GM21423 (cell line): Measurements from ENCODE around the gene CDH20.

Experiments used
- ATAC-seq: cut with Tn5 transposase; IDR thresholded peaks from one replicate; pipeline ENCODE4 v1.9.1; 2021; ENCODE audit warnings: mild to moderate bottlenecking, moderate library complexity; ENCODE audit not compliant: unreplicated experiment

Gene CDH20

DNA sequence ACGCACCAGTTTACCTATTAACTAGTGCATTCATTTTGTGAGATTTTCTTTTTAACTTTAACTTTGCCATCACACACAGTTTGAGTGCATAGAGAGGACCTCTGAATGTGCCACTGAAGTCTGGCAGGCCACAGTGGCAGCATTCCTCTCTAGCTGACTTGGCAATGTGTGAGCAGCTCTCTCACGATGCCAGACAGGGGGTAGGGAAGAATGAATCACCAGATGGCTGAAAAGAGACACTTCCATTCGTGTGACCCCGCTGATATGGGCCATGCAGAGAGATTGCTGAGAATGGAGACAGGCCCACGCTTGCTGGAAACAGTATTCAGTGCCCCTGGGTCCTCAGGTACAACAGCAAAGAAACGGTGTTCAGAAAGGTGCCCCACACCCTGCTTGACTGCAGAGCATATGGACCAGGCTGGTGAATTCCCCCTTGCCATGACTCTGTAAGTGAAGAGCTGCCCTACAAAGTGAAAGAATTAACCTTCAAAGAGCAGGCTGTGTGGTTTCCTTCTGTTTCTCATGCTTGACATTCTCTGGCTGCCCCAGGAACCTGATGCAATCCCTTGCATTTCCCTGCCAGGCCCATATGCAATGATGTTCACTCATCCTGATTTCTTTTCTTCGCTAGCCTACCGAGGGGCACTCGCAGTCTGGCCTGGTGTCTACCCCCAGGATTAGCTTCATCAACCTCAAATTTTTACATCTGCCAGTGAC lies 236.1 kb downstream of the CDH20 start:
- ATAC-seq, result no peak

- ATAC-seq, result no peak
Observed at GRCh38 chr18:61570070-61570469, 236.8 kb downstream of the CDH20 start.

DNA sequence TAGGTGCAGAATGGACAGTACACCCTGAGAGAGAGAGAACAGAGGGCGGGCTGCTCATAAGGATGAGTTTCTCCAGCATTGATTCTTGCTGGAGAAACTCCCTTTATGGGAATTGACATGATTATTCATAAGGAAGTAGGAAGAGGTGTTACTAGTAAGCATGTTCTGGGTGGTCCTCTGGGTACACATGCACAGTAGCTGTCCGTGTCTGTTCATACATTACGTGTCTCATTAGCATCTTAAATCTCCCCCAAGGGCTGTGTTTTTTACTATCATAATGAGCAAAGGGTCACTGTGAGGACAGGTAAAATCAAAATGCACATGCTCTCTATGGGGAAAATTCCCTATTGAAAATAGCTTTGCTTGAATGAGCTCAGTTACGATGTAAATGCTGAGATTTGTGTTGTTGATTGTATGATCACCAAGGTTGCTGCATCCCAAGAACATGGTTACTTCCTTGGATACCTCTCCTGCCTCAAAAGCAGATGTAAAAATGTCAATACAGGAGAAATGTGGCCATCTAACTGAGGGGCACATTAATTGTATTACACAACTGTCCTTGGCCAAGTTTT lies 238.9 kb downstream of the CDH20 start:
- ATAC-seq, result no peak

GRCh38 chr18:61572871-61573270 lies 239.6 kb downstream of the CDH20 start:
- ATAC-seq, result no peak

GRCh38 chr18:61574665-61575064 lies 241.4 kb downstream of the CDH20 start:
- ATAC-seq, result no peak

GRCh38 chr18:61575419-61575818 lies 242.2 kb downstream of the CDH20 start:
- ATAC-seq, result no peak

DNA sequence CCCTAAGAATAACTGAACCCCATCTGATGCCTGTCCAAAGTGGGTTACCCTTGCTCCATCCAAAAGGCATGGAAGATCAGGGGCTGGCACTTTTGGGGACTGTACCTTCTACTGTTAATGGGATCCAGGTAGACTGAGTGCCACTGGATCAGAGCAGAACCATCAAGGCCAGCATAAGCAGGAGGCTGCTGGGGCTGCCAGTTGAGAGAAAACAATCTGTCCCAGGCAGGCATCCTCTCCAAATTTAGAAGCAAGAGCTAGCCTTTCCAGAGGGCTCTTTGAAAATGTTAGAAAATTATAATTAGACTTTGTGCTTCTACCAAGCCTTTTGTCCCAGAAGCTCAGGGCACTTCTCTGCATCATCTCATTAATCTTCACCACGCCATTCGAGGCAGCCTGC lies 245.6 kb downstream of the CDH20 start:
- no peak for ATAC-seq

- ATAC-seq, result no peak
Observed at GRCh38 chr18:61579581-61579980, 246.4 kb downstream of the CDH20 start.

GRCh38 chr18:61580046-61580445 lies 246.8 kb downstream of the CDH20 start:
- no peak for ATAC-seq

DNA sequence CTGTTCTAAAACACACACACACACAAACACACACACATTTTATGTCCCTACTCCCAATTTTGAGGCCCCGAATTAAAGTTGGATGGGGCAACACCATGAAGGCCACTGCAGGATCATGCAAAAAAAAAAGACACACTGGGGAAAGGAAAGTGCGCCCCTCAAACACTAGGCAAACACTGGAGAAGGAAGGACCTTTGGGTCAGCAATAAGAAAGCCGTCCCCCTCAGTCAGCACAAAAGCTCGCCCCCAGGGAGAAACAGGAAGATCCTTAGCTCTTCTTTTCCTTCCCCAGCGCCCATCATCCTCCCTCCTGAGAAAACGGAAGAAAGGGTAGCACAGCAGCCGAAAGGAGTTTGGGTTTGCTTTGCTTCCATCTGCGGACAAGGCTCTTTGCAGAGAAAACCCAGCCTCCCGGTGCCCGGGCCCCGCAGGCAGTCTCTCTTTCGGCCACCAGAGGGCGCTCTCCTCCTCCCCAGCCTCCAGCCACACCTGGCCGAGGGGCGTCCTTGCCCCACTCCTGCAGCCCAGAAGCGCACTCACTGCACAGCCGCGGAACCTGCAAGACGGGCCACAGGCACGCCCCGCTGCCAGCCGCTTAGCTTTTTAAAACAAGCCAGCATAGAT lies 248.5 kb downstream of the CDH20 start:
- ATAC-seq, result peak; percentile 90

GRCh38 chr18:61582202-61582710 lies 249.0 kb downstream of the CDH20 start:
- ATAC-seq, result no peak

DNA sequence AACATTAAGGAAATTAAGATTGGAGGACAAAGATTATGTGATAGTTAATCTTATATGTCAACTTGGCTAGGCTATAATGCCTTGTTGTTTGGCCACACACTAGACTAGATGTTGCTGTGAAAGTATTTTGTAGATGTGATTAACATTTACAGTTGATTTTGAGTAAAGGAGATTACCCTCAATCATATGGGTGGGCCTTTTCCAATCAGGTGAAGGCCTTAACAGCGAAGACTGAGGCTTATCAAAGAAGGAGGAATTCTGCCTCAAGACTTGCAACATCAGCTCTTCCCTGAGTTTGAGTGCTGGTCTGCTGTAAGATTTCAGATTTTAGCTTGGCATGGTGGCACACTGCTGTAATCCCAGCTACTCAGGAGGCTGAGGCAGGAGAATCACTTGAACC lies 250.3 kb downstream of the CDH20 start:
- no peak for ATAC-seq

- no peak for ATAC-seq
Observed at GRCh38 chr18:61587865-61588264, 254.6 kb downstream of the CDH20 start.

- no peak for ATAC-seq
Observed at GRCh38 chr18:61589053-61589723, 256.0 kb downstream of the CDH20 start.

DNA sequence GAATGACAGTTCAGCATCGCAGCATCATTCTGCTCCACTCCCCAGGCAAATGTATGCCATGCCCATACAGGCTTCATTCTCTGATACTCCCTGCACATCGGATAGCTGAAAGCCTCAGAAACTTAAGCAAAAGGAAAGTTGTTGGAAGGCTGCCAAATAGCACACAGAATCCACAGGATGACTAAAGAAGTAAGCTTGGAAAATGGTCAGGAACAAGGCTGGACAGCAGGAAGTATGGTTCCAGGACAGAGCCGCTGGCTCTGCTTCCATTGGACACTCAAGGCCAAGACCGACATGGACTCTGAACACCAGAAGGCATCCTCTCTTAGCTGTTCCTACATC lies 256.5 kb downstream of the CDH20 start:
- no peak for ATAC-seq

GRCh38 chr18:61591253-61591652 lies 258.0 kb downstream of the CDH20 start:
- ATAC-seq, result no peak

DNA sequence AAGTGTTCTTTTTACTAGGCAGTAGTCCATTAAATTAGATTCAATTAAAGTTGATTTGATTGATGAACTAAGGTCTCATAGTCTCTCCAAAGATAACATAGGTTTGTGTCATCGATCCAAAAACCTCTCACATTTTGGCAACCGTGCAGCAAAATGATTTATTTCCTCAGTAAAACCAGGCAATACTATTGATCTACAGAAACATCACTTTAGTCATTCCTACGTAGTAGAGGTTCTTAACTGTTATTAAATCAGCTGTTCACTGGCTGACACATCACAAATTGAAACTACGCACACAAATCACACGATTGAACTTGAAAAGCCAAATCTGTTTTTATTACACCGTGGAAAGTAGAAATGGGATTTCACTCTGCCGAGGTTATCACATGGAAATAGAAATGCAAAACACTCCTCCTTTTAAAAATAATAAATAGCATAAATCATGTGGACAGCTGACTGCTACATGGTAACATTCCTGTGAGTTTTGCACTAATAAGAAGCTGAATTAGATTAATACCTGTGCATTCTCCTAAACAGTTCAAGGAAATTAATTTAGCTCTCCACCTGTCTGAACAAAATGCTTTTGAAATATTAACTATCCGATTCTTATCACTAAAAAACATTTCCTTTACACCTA lies 262.5 kb downstream of the CDH20 start:
- no peak for ATAC-seq

- no peak for ATAC-seq
Observed at GRCh38 chr18:61596296-61596695, 263.1 kb downstream of the CDH20 start.

DNA sequence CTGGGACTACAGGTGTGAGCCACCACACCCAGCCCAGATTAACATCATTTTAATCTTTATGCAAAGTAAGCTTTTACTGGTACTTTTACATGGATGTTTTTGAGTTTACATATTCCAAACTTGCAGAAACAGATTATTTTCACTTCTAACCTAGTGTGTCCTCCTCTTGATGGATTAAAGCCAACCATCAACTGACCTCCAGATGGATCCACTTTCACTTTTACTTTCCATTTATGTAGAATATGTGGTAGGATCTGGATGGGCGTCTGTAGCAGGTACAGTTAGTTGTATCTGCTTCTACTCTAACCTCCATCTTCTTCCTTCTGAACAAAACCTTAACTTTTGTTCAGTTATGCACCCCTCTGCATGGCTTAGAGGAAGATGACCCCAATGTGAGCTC lies 264.1 kb downstream of the CDH20 start:
- ATAC-seq, result no peak

- no peak for ATAC-seq
Observed at GRCh38 chr18:61600422-61600821, 267.2 kb downstream of the CDH20 start.

DNA sequence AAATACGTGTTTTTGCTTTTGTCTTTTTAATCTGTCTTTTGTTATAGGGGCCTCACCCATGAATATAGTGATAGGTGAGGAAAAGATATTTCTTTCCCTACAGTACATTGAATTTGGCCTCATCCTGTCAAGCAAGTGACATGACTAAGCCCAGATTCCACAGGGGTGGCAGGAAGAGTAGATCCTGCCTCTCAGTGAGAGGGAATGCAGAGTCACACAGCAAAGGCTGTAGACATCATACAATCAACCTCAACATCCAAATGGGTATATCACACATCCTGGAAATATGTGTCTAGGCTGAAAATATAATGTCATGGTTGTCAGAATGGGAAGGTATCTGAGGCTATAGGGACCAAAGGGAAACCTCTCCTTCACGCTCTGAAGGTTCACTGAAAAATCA lies 269.6 kb downstream of the CDH20 start:
- no peak for ATAC-seq
